Endothelial cell of umbilical vein (primary cell): ENCODE results near the gene BTN1A1. TPM values are rescaled to one million over a fixed set of nuclear protein-coding genes. Genes with fewer than 3 reads are reported as not detected.
"Not testable (repeated sequence)": the region's sequence is repeated elsewhere in the genome, so short reads cannot be mapped to it uniquely, and the experiment has no call there.

Source experiments
- BruUV-seq: library from RNA; stranded (reverse); fragments of 400-500 nt; replicated peaks from 2 replicates; lab custom pipeline; 2021; lab: Mats Ljungman, UMichigan
- CTCF ChIA-PET: fragments of 300-600, 350-600 bp; sonication (Branson Sonifier 250); formaldehyde crosslinking; loops from one replicate; lab custom pipeline; 2021; ENCODE audit warnings: antibody characterized with exemption, inconsistent platforms; lab: Charles Lee
- POLR2A ChIA-PET: fragments of 300-600, 350-600 bp; sonication (Branson Sonifier 250); formaldehyde crosslinking; loops from one replicate; lab custom pipeline; 2021; ENCODE audit warnings: antibody characterized with exemption, inconsistent platforms; lab: Charles Lee
- DNase-seq: peaks from one replicate; pipeline ENCODE4 v3.0.0-alpha.2; 2011; ENCODE audit warnings: low read depth, low spot score
- FAIRE-seq: peaks from 2 replicates; lab custom pipeline; 2011; peaks lifted over from hg19 to GRCh38; lab: Jason Lieb, UNC
- H2AFZ ChIP-seq: 2 replicates; pipeline ENCODE4 v1.6.0; 2012; ENCODE audit warnings: low read depth, low read length, control low read depth, inconsistent platforms
- H3K27ac ChIP-seq: 2 replicates; pipeline ENCODE4 v1.5.1; 2011; ENCODE audit warnings: low read depth, mild to moderate bottlenecking, control low read depth, low read length, moderate library complexity; ENCODE audit not compliant: insufficient read depth
- H3K27me3 ChIP-seq, 2 experiments: 2 replicates each; pipeline versions ENCODE4 v1.6.0 to v1.6.1; 2011; ENCODE audit warnings: low read length in 2 of 2, mixed read lengths in 1 of 2; ENCODE audit not compliant: control insufficient read depth in 2 of 2, insufficient read depth in 2 of 2
- H3K36me3 ChIP-seq, 2 experiments: 2 replicates in 1 of 2; 3 replicates in 1 of 2; pipeline ENCODE4 v1.5.1; 2011; ENCODE audit warnings: low read length in 2 of 2, mild to moderate bottlenecking in 1 of 2, moderate library complexity in 1 of 2; ENCODE audit not compliant: control insufficient read depth in 2 of 2, insufficient read depth in 2 of 2; ENCODE audit errors: extremely low read depth in 1 of 2
- H3K4me1 ChIP-seq: 3 replicates; pipeline ENCODE4 v1.5.1; 2011; ENCODE audit warnings: mild to moderate bottlenecking, low read length; ENCODE audit not compliant: control insufficient read depth, insufficient read depth; ENCODE audit errors: extremely low read depth
- H3K4me2 ChIP-seq: 2 replicates; pipeline ENCODE4 v1.6.1; 2011; ENCODE audit warnings: low read length, control low read depth, mixed read lengths; ENCODE audit not compliant: insufficient read depth
- H3K4me3 ChIP-seq, 3 experiments: fragments of 200-600 bp in 1 of 3; sonication (generic), shearing (Covaris generic) in 1 of 3; replicated peaks in 1 of 3; 2 replicates each; pipeline ENCODE4 v1.5.1; 2011 to 2016; ENCODE audit warnings: control low read depth in 3 of 3, low read length in 3 of 3, mild to moderate bottlenecking in 2 of 3, inconsistent platforms in 1 of 3, low read depth in 1 of 3, moderate library complexity in 1 of 3; ENCODE audit not compliant: insufficient read depth in 1 of 3
- H3K79me2 ChIP-seq: 2 replicates; pipeline ENCODE4 v1.6.0; 2012; ENCODE audit warnings: low read length, inconsistent platforms; ENCODE audit not compliant: control insufficient read depth, insufficient read depth
- H3K9ac ChIP-seq: replicated peaks from 2 replicates; pipeline ENCODE3; 2011; ENCODE audit warnings: low read length, control low read depth; ENCODE audit not compliant: insufficient read depth; ENCODE audit errors: extremely low read depth
- H3K9me1 ChIP-seq: replicated peaks from 3 replicates; pipeline ENCODE4 v1.6.0; 2011; ENCODE audit warnings: mild to moderate bottlenecking, low read length; ENCODE audit not compliant: control insufficient read depth, insufficient read depth; ENCODE audit errors: extremely low read depth
- H3K9me3 ChIP-seq: replicated peaks from 2 replicates; pipeline ENCODE4 v1.5.1; 2012; ENCODE audit warnings: low read length, inconsistent platforms; ENCODE audit not compliant: control insufficient read depth, insufficient read depth
- H4K20me1 ChIP-seq: replicated peaks from 2 replicates; pipeline ENCODE3; 2011; ENCODE audit warnings: mild to moderate bottlenecking, low read length; ENCODE audit not compliant: control insufficient read depth, insufficient read depth; ENCODE audit errors: extremely low read depth
- EZH2 ChIP-seq: IDR thresholded peaks from 2 replicates; pipeline ENCODE4 v1.6.1; 2012; ENCODE audit warnings: borderline replicate concordance, low read depth, mild to moderate bottlenecking, moderate library complexity, low read length, inconsistent platforms; ENCODE audit not compliant: severe bottlenecking
- GATA2 ChIP-seq: IDR thresholded peaks from 2 replicates; pipeline ENCODE4 v1.7.0; 2011; ENCODE audit warnings: low read depth, mild to moderate bottlenecking, moderate library complexity, mixed read lengths, low read length; ENCODE audit not compliant: insufficient read length, insufficient read depth
- JUN ChIP-seq: IDR thresholded peaks from 2 replicates; pipeline ENCODE4 v1.6.1; 2011; ENCODE audit warnings: borderline replicate concordance, low read depth; ENCODE audit not compliant: insufficient read length, insufficient read depth
- MYC ChIP-seq: IDR thresholded peaks from one replicate; pipeline ENCODE4 v1.6.1; 2011; ENCODE audit warnings: mild to moderate bottlenecking, low read depth, low read length
- POLR2A ChIP-seq: IDR thresholded peaks from 2 replicates; pipeline ENCODE4 v1.6.1; 2012; ENCODE audit warnings: low read depth, mild to moderate bottlenecking, control low read depth, low read length
- POLR2AphosphoS5 ChIP-seq: IDR thresholded peaks from 2 replicates; pipeline ENCODE4 v1.6.1; 2012; ENCODE audit warnings: low read depth, mild to moderate bottlenecking, control low read depth, low read length, moderate library complexity; ENCODE audit not compliant: insufficient read depth
- dilution Hi-C: fragments of 300-500 bp; cut with MboI; formaldehyde crosslinking; loops from one replicate; pipeline ENCODE4 v1.15.0; 2019; ENCODE audit warnings: low sequenced_read_pairs; ENCODE audit not compliant: extremely low pct_ligation_motif_present
- intact Hi-C: fragments of 100-400 bp; cut with micrococcal nuclease; formaldehyde crosslinking; loops from one replicate; pipeline ENCODE4 v1.10.0; 2022
- polyA plus RNA-seq, 4 experiments: library from polyadenylated mRNA; depleted of rRNA in 3 of 4; stranded (reverse) in 3 of 4; unstranded in 1 of 4; fragments of >200 nt; gene quantifications; 2 replicates each; pipeline versions ENCODE4 v1.2.1 to v1.2.3, GENCODE V29; 2011 to 2012; ENCODE audit warnings: missing spikeins in 1 of 4
- total RNA-seq: library from RNA; stranded (reverse); gene quantifications from 2 replicates; pipeline ENCODE4 v1.2.3, GENCODE V29; 2021
- TF ChIP-seq, protein P1 (sequence below): IDR thresholded peaks from 2 replicates; pipeline ENCODE4 v1.6.1; 2011; ENCODE audit not compliant: insufficient read depth, insufficient read length
- TF ChIP-seq, protein P2 (sequence below), 2 donors: IDR thresholded peaks; 1 replicate in 1 of 2; 2 replicates in 1 of 2; pipeline ENCODE4 v1.5.1; 2011; ENCODE audit warnings: low read length in 2 of 2, mild to moderate bottlenecking in 2 of 2, moderate library complexity in 2 of 2, control low read depth in 1 of 2, inconsistent platforms in 1 of 2, low read depth in 1 of 2; ENCODE audit not compliant: insufficient read depth in 1 of 2; ENCODE audit errors: extremely low read depth in 1 of 2

The BTN1A1 gene
- total and polyA plus RNA-seq, 2 donors (not counting 3 experiments of a cell fraction or from before 2014, with no cell fraction given), result not detected

DNA sequence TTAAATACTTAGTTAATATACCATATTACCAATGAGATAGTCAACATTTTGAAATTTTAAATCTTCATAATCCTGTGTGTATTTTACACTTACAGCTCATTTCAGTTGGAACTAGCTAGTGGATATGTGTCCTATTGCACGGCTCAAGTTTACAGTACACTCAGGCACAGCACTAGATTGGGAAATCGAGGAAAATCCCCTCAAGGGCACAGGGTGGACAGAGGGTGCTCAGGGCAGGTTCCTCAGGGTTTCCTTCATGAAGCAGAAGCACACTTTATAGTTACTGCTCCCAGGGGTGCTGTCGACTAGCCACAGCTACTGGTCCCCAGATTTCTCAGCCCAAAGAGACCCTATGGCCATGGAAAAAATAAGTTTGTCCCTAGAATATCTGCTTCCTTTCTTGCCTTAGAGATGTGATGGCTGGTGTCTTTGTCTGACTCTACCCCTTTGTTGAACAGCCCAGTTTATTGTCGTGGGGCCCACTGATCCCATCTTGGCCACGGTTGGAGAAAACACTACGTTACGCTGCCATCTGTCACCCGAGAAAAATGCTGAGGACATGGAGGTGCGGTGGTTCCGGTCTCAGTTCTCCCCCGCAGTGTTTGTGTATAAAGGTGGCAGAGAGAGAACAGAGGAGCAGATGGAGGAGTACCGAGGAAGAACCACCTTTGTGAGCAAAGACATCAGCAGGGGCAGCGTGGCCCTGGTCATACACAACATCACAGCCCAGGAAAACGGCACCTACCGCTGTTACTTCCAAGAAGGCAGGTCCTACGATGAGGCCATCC, 40.9 kb upstream of the BTN1A1 start:
- no TSS peak for BruUV-seq
- no peaks in the 10 kb centered on the region for H4K20me1 ChIP-seq
- dilution Hi-C loops (no loop called here), intact Hi-C loops (loop anchor here (5.0 kb wide), 1 partner anchor 117 kb away; no protein-coding TSS in a partner anchor)
- no peaks in the 10 kb centered on the region for H3K9me1 ChIP-seq
- CTCF ChIA-PET, result no interaction called here
- peak overlapping the region; percentile 77 for H3K4me2 ChIP-seq
- no peaks in the 10 kb centered on the region for H3K27me3 ChIP-seq
- POLR2A ChIA-PET, result no interaction called here
- no peak for TF ChIP-seq JUN
- TF ChIP-seq, protein P1, sequence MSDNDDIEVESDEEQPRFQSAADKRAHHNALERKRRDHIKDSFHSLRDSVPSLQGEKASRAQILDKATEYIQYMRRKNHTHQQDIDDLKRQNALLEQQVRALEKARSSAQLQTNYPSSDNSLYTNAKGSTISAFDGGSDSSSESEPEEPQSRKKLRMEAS, result no peak
- no peak for TF ChIP-seq GATA2
- TF ChIP-seq, protein P2, sequence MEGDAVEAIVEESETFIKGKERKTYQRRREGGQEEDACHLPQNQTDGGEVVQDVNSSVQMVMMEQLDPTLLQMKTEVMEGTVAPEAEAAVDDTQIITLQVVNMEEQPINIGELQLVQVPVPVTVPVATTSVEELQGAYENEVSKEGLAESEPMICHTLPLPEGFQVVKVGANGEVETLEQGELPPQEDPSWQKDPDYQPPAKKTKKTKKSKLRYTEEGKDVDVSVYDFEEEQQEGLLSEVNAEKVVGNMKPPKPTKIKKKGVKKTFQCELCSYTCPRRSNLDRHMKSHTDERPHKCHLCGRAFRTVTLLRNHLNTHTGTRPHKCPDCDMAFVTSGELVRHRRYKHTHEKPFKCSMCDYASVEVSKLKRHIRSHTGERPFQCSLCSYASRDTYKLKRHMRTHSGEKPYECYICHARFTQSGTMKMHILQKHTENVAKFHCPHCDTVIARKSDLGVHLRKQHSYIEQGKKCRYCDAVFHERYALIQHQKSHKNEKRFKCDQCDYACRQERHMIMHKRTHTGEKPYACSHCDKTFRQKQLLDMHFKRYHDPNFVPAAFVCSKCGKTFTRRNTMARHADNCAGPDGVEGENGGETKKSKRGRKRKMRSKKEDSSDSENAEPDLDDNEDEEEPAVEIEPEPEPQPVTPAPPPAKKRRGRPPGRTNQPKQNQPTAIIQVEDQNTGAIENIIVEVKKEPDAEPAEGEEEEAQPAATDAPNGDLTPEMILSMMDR (IDR thresholded peaks at IDR 0.05; ENCODE audit: extremely low read depth in 1 of 2, insufficient read depth in 1 of 2, low read depth in 1 of 2, low read length in 2 of 2), result no peak
- TF ChIP-seq POLR2AphosphoS5, result no peak
- no peak for TF ChIP-seq MYC
- TF ChIP-seq EZH2, result no peak
- TF ChIP-seq POLR2A, result no peak
- no peak overlapping the region for H3K27ac ChIP-seq
- H3K9ac ChIP-seq, result no peak overlapping the region
- DNase-seq, result no peak
- FAIRE-seq, result peak; percentile 28
- H3K36me3 ChIP-seq, result peaks cover 4 to 26% of the 10 kb centered on the region in 2 experiments
- H3K79me2 ChIP-seq, result peaks cover 38% of the 10 kb centered on the region
- H3K4me3 ChIP-seq, result peak overlapping the region in 1 of 3 experiments; percentile 99
- no peak overlapping the region for H2AFZ ChIP-seq
- H3K9me3 ChIP-seq, result no peaks in the 10 kb centered on the region
- H3K4me1 ChIP-seq, result peaks cover 20% of the 10 kb centered on the region

DNA sequence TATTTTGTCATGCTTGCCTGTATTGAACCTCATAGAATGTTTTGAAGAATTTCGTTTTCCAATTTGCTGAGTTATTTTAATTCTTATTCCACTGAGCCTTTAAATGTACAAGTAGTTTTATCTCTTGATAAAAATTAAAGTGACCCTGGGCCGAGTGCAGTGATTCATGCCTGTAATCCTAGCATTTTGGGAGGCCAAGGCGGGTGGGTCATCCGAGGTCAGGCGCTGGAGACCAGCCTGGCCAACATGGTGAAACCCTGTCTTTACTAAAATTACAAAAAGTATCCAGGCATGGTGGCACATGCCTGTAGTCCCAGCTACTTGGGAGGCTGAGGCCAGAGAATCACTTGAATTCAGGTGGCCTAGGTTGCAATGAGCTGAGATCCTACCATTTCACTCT, 38.8 kb upstream of the BTN1A1 start:
- DNase-seq, dilution Hi-C loops, POLR2A ChIA-PET, H3K9me3 ChIP-seq, H3K27me3 ChIP-seq, BruUV-seq, H3K9ac ChIP-seq, H2AFZ ChIP-seq, intact Hi-C loops, H3K4me3 ChIP-seq, H3K27ac ChIP-seq, H3K9me1 ChIP-seq, FAIRE-seq, H4K20me1 ChIP-seq, H3K4me2 ChIP-seq: not testable (repeated sequence)
- Histone ChIP-seq H3K79me2 (peaks cover 38% of the 10 kb centered on the region), H3K4me1 (peaks cover 20% of the 10 kb centered on the region), H3K36me3 (peaks cover 22 to 41% of the 10 kb centered on the region in 2 experiments)
- CTCF ChIA-PET, result interaction anchor here (0.9 to 1.7 kb wide), 2 partner anchors 15 to 120 kb away, joined by 3 to 8 read pairs; no protein-coding TSS in a partner anchor
